GM18909 (cell line): ENCODE data around the gene SERPINB5.

ENCODE experiments used
- ATAC-seq: cut with Tn5 transposase; IDR thresholded peaks from one replicate; pipeline ENCODE4 v1.9.1; 2021; ENCODE audit warnings: mild to moderate bottlenecking; ENCODE audit not compliant: unreplicated experiment, poor library complexity

SERPINB5 gene

GRCh38 chr18:63518178-63519012, 41.6 kb downstream of the SERPINB5 start:
- peak; percentile 95 for ATAC-seq

DNA sequence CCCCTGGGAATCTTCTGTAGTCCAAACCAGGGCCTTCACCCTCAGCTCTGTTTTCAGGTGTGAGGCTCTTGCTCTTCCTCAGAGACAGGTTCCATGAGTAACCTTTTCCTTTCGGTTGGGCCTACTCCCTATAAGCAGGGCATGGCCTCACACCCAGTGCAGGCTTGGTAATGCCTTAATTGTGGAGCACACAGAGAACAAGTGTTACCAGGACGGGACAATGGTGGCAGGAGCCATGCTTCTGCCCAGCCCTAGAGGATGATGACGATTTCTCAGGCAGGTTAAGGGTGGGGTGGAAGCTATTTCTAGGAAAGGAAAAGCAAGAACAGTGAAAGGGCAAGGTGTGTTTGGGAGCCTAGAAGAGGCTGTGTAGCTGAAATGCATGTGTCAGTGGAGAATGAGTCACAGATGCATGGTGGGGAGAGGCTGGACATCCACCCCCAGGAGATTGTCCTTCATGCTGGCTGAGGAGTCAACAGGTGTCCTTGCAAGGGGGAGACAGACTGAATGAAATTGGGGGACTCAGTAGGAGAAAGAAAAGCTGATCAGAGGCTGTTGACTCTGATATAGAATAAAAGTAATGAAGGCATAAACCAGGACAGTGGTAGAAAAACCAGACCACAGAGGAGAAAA, 43.4 kb downstream of the SERPINB5 start:
- no peak for ATAC-seq

GRCh38 chr18:63523660-63524059, 46.9 kb downstream of the SERPINB5 start:
- ATAC-seq, result no peak

- ATAC-seq, result no peak
Measured at GRCh38 chr18:63527251-63527650, 50.5 kb downstream of the SERPINB5 start.

GRCh38 chr18:63528863-63529492, 52.2 kb downstream of the SERPINB5 start:
- no peak for ATAC-seq

- ATAC-seq, result no peak
Measured at GRCh38 chr18:63532471-63532870, 55.7 kb downstream of the SERPINB5 start.

DNA sequence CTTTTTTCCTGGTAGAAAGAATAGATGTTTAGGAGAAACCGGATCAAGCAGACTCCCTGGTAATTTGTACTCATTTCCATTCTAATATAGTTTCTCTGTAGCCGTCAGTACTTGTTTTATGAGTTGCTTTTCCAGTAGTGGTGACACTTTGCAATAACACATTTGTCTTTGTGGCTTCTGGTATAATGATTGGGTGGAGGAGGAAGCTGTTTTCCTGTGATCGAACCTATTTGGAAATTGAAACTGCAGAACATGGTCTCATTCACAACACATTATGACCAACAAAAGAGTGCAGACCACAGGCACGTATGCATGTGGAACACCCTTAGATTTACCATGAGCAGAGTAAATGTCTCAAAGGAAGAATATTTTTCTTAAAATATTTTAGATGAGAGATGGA, 57.9 kb downstream of the SERPINB5 start:
- ATAC-seq, result peak; percentile 71

DNA sequence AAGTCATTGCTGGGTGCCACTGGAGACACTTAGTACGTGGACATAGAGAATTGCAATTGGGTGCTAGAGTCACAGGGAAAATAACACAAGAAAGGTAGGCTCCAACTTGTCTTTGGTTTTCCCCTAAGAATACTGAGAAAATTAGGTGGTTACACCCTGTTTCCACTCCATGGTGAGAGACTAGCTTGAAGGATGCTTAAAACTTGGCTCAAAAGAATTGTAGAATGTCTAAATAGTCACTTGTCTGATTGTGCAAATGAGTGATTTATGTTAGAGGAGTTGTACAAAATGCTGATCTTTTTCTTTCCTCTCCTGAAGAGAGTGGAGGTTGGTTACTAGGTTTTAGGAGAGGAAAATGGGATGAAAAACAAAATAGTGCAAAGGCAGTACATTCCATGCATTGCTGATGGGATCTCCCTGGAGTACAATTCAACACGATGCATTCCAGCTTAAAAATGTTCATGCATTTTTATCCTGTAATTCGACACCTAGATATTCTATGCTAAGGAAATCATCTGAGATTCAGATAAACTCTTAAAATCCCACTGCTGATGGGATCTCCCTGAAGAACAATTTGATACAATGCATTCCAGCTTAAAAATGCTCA, 63.2 kb downstream of the SERPINB5 start:
- no peak for ATAC-seq

DNA sequence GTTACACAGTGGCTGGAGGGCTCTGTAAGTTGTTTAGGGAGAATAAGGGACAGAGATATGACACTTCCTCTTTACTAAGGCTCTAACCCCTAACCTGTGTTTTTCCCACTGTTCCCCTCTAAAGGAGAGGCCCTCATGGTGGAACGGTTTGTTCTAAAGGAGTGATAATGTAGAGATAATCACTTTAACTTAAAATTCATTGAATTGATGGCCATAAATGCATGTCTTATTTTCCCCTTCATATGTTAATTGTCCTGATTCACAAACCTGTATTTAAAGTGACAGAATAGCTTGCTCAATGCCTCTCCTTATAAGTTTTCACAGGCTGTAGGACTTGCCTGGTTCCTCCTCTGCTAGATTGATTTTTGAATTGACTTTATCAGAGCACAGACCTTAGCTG, 65.3 kb downstream of the SERPINB5 start, which contains the start of gene SERPINB12:
Gene SERPINB12 (plus strand): TSS at position 301 of the 400 bp plus-strand sequence. CDS start 13,791 bp downstream, outside the sequence.
- no peak for ATAC-seq

GRCh38 chr18:63544017-63544416, 67.3 kb downstream of the SERPINB5 start:
- no peak for ATAC-seq

DNA sequence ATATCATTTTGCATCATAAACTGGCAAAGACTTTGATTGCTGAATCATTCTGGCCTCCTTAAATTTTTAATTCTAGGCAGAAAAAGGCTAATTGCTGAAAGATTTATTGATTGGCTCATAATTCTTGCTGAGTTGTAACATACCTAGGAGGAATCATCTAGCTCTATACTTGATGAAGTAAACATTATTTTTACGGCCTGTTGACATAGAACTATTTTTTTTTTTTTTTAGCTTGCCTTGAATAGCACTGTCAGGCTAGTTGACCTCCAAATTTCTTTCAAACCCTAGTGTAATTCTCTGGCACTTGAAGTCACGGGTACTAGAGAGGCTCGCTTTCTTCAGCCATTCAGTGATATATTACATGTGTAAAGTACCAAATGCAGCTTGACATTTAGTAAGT, 68.2 kb downstream of the SERPINB5 start:
- no peak for ATAC-seq

DNA sequence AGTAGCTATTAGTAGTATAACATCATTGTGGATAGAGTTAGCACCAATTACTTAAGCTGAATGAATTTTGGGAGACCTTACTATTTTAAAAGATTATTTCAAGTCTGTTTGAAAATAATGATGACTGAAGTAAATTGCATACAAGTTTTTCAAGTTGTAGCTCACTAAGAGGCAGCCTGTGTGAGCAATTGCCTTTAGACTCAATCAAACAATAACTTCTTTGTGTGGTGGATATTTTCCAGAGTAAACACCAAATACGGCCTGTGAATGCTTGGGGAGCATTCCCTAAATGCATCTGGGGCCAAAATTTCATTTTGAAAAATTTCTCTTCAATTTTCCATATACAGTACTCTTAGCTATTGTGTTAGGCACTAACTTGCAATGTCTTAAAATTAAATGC, 73.3 kb downstream of the SERPINB5 start:
- ATAC-seq, result no peak

DNA sequence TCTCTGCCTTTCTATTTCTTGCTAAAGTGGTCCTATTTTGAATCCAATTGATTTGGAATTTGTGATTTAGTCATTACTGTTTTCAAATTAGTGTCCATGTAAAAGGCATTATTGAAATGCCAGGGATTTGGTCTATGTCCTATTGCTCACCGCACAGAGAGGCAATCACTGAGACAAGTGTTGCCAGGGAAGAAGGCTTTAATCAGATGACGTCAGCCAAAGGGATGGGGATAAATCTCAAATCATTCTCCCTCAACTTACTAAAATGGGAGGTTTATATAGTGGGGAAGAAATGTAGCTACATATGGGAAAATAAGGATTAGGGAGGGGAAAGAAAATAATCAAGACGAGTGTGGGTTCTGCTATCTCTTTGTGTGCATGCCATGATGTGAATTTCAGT, 75.0 kb downstream of the SERPINB5 start:
- ATAC-seq, result no peak

DNA sequence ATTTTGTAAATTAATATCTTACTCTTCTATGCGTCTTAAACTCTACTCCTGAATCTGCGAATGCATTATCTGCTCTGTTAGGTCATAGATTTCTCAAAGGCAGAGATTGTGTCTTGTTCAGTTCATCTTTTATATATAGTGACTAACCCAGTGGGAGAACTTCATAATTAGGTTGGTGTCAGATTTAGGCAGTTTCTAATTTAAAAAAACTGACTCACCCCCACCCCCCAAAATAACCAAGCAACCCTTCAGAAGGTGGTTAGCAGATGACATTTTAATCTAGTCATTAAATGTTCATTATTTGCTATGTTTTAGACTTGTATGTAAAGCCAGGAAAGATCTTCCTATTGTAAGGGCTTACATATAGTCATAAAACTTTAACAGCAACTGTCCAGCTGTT, 75.8 kb downstream of the SERPINB5 start:
- ATAC-seq, result no peak

- no peak for ATAC-seq
Measured at GRCh38 chr18:63553081-63553480, 76.3 kb downstream of the SERPINB5 start.
